ENCODE measurements around the gene MGAT4A.
A peak's percentile ranks its signal among the peaks of the same experiment; 100 is the strongest.

The MGAT4A gene

GRCh38 chr2:98649135-98649991, 81.6 kb downstream of the MGAT4A start:
- DNase-seq, result peak; percentile 90

DNA sequence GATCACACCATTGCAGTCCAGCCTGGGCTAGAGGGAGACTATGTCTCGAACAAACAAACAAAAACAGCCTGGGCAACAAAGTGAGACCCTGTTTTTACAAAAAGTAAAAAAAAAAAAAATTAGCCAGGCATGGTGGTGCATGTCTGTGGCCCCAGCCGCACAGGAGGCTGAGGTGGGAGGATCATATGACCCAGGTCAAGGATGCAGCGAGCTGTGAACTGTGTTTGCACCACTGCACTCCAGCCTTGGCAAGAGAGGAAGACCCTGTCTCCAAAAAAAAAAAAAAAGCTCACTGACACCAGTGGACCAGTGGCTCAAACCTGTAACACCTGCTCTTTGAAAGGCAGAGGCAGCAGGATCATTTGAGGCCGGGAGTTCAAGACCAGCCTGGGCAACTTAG, 82.5 kb downstream of the MGAT4A start:
- DNase-seq, result no peak

GRCh38 chr2:98647636-98648035, 83.3 kb downstream of the MGAT4A start:
- no peak for DNase-seq

- DNase-seq, result no peak
Observed at GRCh38 chr2:98643496-98644100, 87.3 kb downstream of the MGAT4A start.

DNA sequence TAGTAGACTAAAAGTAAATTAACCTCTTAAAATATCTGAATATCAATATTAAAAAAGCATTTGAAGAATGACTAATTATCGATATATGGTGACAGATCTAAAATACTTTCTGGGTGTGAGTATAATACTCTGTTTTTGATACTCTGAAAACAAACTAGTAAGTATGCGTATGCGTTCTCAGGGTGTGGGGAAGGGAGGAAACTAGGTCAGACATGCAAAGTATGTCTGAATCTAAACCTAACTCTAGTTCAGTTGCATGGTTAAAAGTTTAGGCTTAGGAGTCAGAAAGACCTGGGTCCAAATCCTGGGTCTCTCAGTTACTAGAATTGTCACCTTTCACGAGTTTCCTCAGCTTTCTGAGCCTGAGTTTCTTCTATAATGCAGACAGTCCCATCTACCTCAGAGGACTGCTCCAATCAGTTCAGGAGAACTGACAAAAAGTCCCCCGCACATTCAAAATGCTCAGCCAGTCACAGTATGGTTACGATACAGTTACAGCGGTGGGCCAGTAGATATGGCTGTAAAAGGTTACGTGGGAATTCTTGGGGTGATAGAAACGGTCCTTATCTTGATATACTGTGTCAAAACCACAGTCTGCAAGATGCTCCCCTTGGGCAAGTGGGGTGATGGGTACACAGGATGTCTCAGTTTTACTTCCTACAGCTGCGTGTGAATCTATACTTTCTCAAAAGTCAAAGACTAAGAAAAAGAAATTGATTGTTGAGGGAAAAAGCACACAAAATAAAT, 93.4 kb downstream of the MGAT4A start:
- peak; percentile 69 for DNase-seq

DNA sequence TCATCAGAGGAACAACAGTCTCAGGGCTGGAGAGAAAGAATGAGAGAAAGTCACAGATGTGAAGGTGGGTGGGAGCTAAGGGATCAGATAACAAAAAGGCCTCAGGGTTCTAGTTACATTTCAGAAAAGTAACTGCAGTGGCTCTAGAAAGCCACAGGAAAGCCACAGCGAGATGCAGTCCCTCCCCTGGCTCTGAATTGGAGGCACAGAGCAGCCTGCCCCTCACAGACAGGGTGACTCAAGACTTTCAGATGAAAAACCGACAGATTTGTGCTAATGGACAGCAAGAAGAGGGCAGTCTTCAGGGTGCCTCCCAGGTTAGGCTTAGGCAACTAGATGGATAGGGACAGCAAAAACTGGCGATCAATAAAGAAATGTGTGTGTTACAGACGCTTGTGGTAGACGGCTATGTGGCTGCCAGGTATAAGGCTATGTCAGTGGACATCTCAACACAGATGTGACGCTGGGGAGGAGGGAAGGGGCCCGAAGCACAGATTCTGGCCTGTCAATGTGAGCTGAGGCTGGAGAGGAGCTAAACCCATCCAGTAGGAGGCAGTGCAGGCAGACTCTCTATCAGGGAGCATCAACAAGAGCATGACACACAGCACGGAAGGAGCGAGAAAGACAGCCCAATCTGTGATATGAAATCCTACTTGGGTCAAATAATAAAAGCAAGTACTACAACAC, 96.4 kb downstream of the MGAT4A start:
- DNase-seq, result peak; percentile 79

GRCh38 chr2:98632351-98632750, 98.6 kb downstream of the MGAT4A start:
- no peak for DNase-seq

DNA sequence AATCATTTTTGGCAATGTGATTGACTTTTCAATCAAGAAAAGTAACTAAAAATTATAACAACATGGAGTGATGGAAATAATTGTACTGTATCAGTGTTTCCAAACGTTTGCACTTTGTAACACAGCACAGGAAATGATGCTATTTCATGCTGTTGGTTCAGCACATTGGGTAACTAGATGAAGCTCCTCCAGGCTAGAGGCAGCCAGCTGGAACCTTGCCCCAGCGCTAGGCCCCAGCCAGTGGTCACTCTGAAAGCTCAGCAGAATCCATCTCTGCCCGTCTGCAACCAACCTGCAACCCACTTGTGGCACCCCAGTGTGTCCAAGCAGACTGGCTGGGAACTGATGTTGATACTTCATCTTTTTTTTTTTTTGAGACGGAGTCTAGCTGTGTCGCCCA, 107.3 kb downstream of the MGAT4A start:
- DNase-seq, result no peak

- DNase-seq, result no peak
Observed at GRCh38 chr2:98617149-98617548, 113.8 kb downstream of the MGAT4A start.

GRCh38 chr2:98615481-98615880, 115.5 kb downstream of the MGAT4A start:
- DNase-seq, result no peak

DNA sequence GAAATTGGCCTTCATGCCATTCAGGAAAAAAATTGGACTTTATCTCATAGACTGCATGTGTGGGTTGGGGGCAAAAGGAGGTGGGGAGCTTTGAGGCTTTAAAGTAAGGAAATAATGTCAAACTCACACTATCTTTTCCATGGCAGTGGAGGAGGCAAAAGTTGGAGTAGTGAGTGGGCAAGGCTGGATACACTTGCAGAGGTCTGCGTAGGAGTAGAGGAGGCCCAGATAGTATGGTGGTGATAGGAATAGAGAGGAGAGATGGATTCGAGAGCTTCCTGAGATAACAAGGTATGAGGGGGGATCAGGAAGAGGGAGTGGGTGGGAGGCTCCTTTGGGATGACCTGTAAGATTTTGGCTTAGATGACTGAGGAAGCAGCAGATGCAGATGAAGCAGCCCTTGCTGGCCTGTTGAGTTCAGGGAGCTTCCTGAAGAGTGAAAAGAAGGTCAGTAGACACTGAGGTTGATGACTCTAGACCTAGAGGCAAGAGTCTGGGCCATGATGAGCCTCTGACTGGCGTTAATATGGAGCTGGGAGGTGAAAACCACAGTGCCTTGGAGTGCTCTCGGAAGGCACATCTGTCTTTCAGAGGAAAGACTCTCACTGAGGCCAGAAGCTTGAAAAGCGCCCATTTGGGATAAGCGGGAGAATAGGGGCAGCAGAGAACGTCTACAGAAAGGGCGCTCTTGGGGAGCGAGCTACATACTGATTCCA, 116.8 kb downstream of the MGAT4A start:
- no peak for DNase-seq

- DNase-seq, result no peak
Observed at GRCh38 chr2:98608962-98609604, 121.8 kb downstream of the MGAT4A start.

DNA sequence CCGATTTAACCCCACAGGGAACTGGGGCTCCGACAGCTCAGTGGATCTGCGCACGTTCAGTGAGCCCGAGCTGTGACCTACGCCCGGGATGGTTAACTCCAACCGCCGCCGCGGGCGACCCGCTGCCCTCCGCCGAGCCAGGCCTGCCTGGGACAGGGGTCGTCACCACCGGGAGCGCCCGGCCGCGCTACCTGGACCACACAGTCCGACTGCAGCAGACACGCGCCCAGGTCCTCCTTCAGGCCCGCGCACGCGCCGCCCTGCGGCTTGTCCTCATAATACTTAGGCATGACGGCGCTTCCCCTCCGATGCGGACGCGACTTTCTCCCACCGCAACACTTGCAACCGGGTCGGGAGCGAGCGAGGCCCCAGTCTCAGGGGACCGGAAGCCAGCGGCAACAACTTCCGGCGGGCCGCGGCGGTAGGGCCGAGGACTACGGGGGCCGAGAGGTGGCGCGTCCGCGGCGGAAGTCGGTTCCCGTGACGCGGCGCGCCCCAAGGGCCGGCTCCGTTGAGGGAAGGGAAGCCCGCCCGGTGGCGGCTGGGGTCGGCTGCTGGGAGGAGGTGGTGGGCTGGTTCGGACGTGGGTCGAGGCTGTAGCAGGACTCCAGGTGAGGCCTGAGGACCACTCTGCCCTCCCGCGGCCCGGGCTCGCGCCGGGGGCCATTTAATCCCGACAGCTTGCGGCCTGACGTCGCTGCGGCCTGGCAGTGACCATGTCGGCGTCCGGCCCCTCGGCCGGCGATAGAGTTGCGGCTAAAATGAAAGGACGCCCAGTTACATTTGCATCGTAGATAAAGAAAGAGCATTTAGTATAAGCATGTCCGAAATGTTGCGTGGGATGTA, 122.6 kb downstream of the MGAT4A start, which contains the start of the genes COA5 and UNC50:
COA5 (minus strand) TSS at position 397 of the 846 bp plus-strand sequence; CDS start at position 290, 107 bp downstream.
UNC50 (plus strand) TSS at position 474 of the 846 bp plus-strand sequence. CDS start 1,171 bp downstream, outside the sequence.
- DNase-seq, result peak; percentile 96

- DNase-seq, result no peak
Observed at GRCh38 chr2:98607741-98608115, 123.2 kb downstream of the MGAT4A start.

DNA sequence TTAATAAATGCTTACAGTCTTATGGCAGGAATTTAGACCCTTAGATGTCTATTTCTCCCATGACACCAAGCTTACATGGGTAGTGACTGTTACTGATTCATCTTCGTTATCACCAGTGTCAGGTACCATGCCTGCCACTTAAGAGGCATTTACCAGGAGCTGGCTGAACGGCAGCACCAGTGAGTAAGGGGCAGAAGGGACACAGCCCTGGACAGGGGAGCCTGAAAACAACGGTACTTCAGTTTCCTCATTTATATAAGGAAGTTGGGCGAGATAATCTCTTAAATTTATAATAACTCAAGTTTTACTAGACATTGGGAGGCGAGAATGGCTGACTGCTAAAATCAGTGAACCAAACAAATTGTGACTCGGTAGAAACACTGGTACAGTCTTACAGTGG, 123.8 kb downstream of the MGAT4A start:
- no peak for DNase-seq

DNA sequence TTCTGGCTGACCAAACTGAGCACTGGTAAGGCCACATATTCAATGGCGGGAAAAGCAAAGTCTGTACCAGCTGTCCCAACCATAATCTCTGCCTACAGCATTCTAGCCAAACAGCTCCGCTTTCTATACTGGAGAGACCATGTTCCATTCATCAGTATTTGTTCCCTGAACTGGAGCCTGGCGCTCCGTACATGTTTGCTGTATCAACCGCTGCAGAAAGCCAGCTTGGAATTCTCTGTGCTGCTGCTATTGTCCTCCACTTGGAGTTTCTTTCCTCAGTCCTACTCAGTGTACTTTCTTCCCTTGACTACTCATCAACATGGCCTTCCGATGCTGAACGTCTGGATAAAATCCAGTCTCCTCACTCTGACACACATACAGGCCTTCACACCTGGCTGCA, 124.5 kb downstream of the MGAT4A start:
- no peak for DNase-seq

DNA sequence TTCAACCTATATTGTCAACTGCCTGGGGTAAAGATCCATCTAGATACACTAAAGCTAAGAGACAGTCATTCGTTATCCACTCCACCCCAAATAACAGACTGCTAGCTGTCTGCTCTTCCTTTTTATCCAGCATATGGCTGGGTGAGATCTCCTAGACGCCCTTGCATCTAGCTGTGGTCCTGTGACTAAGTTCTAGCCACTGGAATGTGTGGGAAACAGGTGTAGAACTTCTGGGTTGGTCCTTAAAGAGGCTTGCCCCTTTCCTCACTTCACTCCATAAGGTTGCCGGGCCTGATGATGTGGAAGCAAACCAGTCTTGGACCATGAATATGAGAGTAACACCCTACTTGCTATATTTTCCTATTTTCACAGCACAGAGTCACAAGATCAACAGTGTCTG, 125.9 kb downstream of the MGAT4A start:
- DNase-seq, result no peak

- DNase-seq, result no peak
Observed at GRCh38 chr2:98604547-98604946, 126.4 kb downstream of the MGAT4A start.

- no peak for DNase-seq
Observed at GRCh38 chr2:98601532-98602132, 129.3 kb downstream of the MGAT4A start.

DNA sequence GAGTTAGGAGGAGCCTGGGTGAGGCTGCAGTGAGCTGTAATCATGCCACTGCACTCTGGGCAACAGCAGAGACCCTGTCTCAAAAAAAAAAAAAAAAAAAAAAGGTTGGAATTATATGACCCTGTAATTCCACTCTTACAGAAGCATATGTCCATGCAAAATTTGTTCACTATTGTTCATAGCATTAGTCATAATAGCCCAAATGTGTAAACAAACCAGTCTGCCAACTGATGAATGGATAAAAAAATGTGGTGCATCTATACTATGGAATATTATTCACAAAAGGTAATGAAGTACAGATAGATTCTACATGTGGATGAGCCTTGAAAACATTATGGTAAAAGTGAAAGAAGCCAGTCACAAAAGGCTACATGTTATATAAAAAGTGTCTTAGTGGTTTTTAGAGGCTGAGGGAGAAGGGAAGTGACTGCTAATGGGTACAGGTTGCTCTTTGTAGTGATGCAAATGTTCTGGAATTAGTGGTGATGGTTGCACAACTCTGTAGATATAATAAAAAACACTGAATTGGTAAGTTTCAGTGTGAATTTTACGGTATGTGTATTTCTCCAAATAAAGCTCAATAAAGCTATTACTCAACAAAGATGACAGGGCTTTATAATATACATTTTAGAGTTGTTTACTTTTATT, 132.0 kb downstream of the MGAT4A start:
- no peak for DNase-seq

All from activated CD8-positive, alpha-beta memory T cell treated with anti-CD3 and anti-CD28 coated beads for 24 hours (primary cell).